GM18867 (cell line): ENCODE results near the gene SNRNP25.
A peak's percentile ranks its signal among the peaks of the same experiment; 100 is the strongest.

ENCODE experiments used
- ATAC-seq: cut with Tn5 transposase; IDR thresholded peaks from one replicate; pipeline ENCODE4 v1.9.1; 2021; ENCODE audit warnings: mild to moderate bottlenecking, moderate library complexity; ENCODE audit not compliant: unreplicated experiment

The SNRNP25 gene

GRCh38 chr16:76535-77272, 23.1 kb downstream of the SNRNP25 start:
- ATAC-seq: no peak

GRCh38 chr16:77273-77806, 23.7 kb downstream of the SNRNP25 start:
- peak; percentile 19 for ATAC-seq

GRCh38 chr16:77807-78443, 24.3 kb downstream of the SNRNP25 start, which contains the start of gene MPG:
MPG (plus strand) TSS chr16:78225; CDS start chr16:78310, 85 bp downstream.
- peak; percentile 70 for ATAC-seq

GRCh38 chr16:78444-79150, 25.0 kb downstream of the SNRNP25 start:
- peak; percentile 18 for ATAC-seq

- ATAC-seq: no peak
These were observed 25.8 kb downstream of the SNRNP25 start for GRCh38 chr16:79151-80054.

GRCh38 chr16:83060-83603, 29.5 kb downstream of the SNRNP25 start:
- ATAC-seq: no peak

- ATAC-seq: no peak
These were observed 30.4 kb downstream of the SNRNP25 start for GRCh38 chr16:83781-84615.

GRCh38 chr16:84718-85406, 31.2 kb downstream of the SNRNP25 start:
- ATAC-seq: peak; percentile 52

GRCh38 chr16:85407-85782, 31.8 kb downstream of the SNRNP25 start:
- no peak for ATAC-seq

GRCh38 chr16:85865-86264, 32.2 kb downstream of the SNRNP25 start:
- no peak for ATAC-seq

GRCh38 chr16:86483-86952, 32.9 kb downstream of the SNRNP25 start:
- ATAC-seq: no peak

- no peak for ATAC-seq
These were observed 35.0 kb downstream of the SNRNP25 start for GRCh38 chr16:88613-89012.

- no peak for ATAC-seq
These were observed 36.0 kb downstream of the SNRNP25 start for GRCh38 chr16:89391-90302.

- no peak for ATAC-seq
These were observed 37.9 kb downstream of the SNRNP25 start for GRCh38 chr16:91484-91883.

GRCh38 chr16:92431-93339, 39.1 kb downstream of the SNRNP25 start:
- no peak for ATAC-seq

- no peak for ATAC-seq
These were observed 41.3 kb downstream of the SNRNP25 start for GRCh38 chr16:94918-95265.

GRCh38 chr16:96935-97381, 43.3 kb downstream of the SNRNP25 start:
- ATAC-seq: peak; percentile 66
